ENCODE data around the gene FAU.

Gene FAU

GRCh38 chr11:65111744-65112545, 10.0 kb downstream of the FAU start, which contains the start of gene TM7SF2 (continued):
- no peak for TF ChIP-seq ZNF561 (tag by site-specific recombination; IDR thresholded peaks at IDR 0.05; ENCODE audit: borderline replicate concordance)
- 0 out of 2 replicates have a peak, but pooled peaks have one; percentile 50 for TF ChIP-seq BCL11A (tag by site-specific recombination; IDR thresholded peaks at IDR 0.05; ENCODE audit: low read depth)
- TF ChIP-seq ZNF600 (tag by site-specific recombination; IDR thresholded peaks at IDR 0.05): peak; percentile 62; the same call in 1 of the 2 replicates
- TF ChIP-seq ZNF692 (tag by site-specific recombination; IDR thresholded peaks at IDR 0.05): peak; percentile 16; the same call in 1 of the 2 replicates
- TF ChIP-seq ZNF354C (tag by site-specific recombination; IDR thresholded peaks at IDR 0.05; ENCODE audit: borderline replicate concordance, low read depth): no peak
- TF ChIP-seq, protein P1, sequence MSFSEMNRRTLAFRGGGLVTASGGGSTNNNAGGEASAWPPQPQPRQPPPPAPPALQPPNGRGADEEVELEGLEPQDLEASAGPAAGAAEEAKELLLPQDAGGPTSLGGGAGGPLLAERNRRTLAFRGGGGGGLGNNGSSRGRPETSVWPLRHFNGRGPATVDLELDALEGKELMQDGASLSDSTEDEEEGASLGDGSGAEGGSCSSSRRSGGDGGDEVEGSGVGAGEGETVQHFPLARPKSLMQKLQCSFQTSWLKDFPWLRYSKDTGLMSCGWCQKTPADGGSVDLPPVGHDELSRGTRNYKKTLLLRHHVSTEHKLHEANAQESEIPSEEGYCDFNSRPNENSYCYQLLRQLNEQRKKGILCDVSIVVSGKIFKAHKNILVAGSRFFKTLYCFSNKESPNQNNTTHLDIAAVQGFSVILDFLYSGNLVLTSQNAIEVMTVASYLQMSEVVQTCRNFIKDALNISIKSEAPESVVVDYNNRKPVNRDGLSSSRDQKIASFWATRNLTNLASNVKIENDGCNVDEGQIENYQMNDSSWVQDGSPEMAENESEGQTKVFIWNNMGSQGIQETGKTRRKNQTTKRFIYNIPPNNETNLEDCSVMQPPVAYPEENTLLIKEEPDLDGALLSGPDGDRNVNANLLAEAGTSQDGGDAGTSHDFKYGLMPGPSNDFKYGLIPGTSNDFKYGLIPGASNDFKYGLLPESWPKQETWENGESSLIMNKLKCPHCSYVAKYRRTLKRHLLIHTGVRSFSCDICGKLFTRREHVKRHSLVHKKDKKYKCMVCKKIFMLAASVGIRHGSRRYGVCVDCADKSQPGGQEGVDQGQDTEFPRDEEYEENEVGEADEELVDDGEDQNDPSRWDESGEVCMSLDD (tag by site-specific recombination; IDR thresholded peaks at IDR 0.05): peak; percentile 41; the same call in 1 of the 2 replicates
- peak; percentile 73 for TF ChIP-seq ZNF76 (tag by site-specific recombination; IDR thresholded peaks at IDR 0.05; ENCODE audit: borderline replicate concordance, low read depth)
- TF ChIP-seq, protein P2, sequence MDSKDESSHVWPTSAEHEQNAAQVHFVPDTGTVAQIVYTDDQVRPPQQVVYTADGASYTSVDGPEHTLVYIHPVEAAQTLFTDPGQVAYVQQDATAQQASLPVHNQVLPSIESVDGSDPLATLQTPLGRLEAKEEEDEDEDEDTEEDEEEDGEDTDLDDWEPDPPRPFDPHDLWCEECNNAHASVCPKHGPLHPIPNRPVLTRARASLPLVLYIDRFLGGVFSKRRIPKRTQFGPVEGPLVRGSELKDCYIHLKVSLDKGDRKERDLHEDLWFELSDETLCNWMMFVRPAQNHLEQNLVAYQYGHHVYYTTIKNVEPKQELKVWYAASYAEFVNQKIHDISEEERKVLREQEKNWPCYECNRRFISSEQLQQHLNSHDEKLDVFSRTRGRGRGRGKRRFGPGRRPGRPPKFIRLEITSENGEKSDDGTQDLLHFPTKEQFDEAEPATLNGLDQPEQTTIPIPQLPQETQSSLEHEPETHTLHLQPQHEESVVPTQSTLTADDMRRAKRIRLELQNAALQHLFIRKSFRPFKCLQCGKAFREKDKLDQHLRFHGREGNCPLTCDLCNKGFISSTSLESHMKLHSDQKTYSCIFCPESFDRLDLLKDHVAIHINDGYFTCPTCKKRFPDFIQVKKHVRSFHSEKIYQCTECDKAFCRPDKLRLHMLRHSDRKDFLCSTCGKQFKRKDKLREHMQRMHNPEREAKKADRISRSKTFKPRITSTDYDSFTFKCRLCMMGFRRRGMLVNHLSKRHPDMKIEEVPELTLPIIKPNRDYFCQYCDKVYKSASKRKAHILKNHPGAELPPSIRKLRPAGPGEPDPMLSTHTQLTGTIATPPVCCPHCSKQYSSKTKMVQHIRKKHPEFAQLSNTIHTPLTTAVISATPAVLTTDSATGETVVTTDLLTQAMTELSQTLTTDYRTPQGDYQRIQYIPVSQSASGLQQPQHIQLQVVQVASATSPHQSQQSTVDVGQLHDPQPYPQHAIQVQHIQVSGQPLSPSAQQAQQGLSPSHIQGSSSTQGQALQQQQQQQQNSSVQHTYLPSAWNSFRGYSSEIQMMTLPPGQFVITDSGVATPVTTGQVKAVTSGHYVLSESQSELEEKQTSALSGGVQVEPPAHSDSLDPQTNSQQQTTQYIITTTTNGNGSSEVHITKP (tag by site-specific recombination; IDR thresholded peaks at IDR 0.05): peak; percentile 89
- TF ChIP-seq, protein P3, sequence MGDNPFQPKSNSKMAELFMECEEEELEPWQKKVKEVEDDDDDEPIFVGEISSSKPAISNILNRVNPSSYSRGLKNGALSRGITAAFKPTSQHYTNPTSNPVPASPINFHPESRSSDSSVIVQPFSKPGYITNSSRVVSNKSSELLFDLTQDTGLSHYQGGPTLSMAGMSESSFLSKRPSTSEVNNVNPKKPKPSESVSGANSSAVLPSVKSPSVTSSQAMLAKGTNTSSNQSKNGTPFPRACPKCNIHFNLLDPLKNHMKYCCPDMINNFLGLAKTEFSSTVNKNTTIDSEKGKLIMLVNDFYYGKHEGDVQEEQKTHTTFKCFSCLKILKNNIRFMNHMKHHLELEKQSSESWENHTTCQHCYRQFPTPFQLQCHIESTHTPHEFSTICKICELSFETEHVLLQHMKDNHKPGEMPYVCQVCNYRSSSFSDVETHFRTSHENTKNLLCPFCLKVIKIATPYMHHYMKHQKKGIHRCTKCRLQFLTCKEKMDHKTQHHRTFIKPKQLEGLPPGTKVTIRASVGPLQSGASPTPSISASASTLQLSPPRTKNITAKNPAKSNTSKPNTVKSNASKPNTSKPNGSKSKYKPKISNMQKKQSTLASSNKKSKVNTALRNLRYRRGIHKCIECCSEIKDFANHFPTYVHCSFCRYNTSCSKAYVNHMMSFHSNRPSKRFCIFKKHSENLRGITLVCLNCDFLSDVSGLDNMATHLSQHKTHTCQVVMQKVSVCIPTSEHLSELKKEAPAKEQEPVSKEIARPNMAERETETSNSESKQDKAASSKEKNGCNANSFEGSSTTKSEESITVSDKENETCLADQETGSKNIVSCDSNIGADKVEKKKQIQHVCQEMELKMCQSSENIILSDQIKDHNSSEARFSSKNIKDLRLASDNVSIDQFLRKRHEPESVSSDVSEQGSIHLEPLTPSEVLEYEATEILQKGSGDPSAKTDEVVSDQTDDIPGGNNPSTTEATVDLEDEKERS (tag by site-specific recombination; IDR thresholded peaks at IDR 0.05): no peak
- TF ChIP-seq ZNF335 (tag by site-specific recombination; conservative IDR thresholded peaks at IDR 0.05): peak; percentile 72
- TF ChIP-seq ZNF391 (tag by site-specific recombination; IDR thresholded peaks at IDR 0.05; ENCODE audit: borderline replicate concordance, low read depth): 0 out of 2 replicates have a peak, but pooled peaks have one; percentile 31
- peak; percentile 53 for TF ChIP-seq ZBTB20 (tag by site-specific recombination; IDR thresholded peaks at IDR 0.05)
- peak; percentile 64 for TF ChIP-seq ZEB2 (tag by site-specific recombination; IDR thresholded peaks at IDR 0.05)
- TF ChIP-seq ZNF10 (tag by site-specific recombination; IDR thresholded peaks at IDR 0.05): 0 out of 2 replicates have a peak, but pooled peaks have one; percentile 44
- TF ChIP-seq ZBTB11 (tag by site-specific recombination; conservative IDR thresholded peaks at IDR 0.05; ENCODE audit: low read depth): peak; percentile 24; the same call in 1 of the 2 replicates
- TF ChIP-seq SP2 (tag by site-specific recombination; IDR thresholded peaks at IDR 0.05): peak; percentile 87
- 0 out of 2 replicates have a peak, but pooled peaks have one; percentile 45 for TF ChIP-seq ZFP69B (tag by site-specific recombination; IDR thresholded peaks at IDR 0.05)
- no peak for TF ChIP-seq ZNF214 (tag by site-specific recombination; IDR thresholded peaks at IDR 0.05; ENCODE audit: borderline replicate concordance)
- TF ChIP-seq ZNF843 (tag by site-specific recombination; IDR thresholded peaks at IDR 0.05): peak; percentile 34; the same call in 1 of the 2 replicates
- peak; percentile 64 for TF ChIP-seq ZXDB (tag by site-specific recombination; IDR thresholded peaks at IDR 0.05)

All from HEK293 (cell line).